Fibroblast of lung (primary cell): ENCODE measurements around the gene CACYBP. TPM values are rescaled to one million over a fixed set of nuclear protein-coding genes. Genes with fewer than 3 reads are reported as not detected.

Source experiments
- DNase-seq, 2 donors: peaks; one replicate each; pipeline versions ENCODE4 v3.0.0 to v3.0.0-alpha.2; 2010; ENCODE audit warnings: low read depth in 2 of 2
- H2AFZ ChIP-seq: 2 replicates; pipeline ENCODE4 v1.5.1; 2012; ENCODE audit warnings: low read length, control low read depth, inconsistent platforms
- H3K27ac ChIP-seq: 2 replicates; pipeline ENCODE4 v1.5.1; 2011; ENCODE audit warnings: low read length, control low read depth; ENCODE audit not compliant: insufficient read depth
- H3K27me3 ChIP-seq: 2 replicates; pipeline ENCODE4 v1.5.1; 2011; ENCODE audit warnings: mild to moderate bottlenecking, low read length; ENCODE audit not compliant: control insufficient read depth, insufficient read depth
- H3K36me3 ChIP-seq: 2 replicates; pipeline ENCODE4 v1.5.1; 2011; ENCODE audit warnings: low read length; ENCODE audit not compliant: control insufficient read depth, insufficient read depth
- H3K4me1 ChIP-seq: 2 replicates; pipeline ENCODE4 v1.5.1; 2011; ENCODE audit warnings: low read length; ENCODE audit not compliant: control insufficient read depth, insufficient read depth; ENCODE audit errors: extremely low read depth
- H3K4me2 ChIP-seq: 2 replicates; pipeline ENCODE4 v1.5.1; 2011; ENCODE audit warnings: low read length, control low read depth; ENCODE audit not compliant: insufficient read depth; ENCODE audit errors: extremely low read depth
- H3K4me3 ChIP-seq, 4 experiments: fragments of 200-600 bp in 1 of 4; sonication (generic) in 1 of 4; replicated peaks in 1 of 4; 2 replicates each; pipeline ENCODE4 v1.5.1; 2011 to 2016; ENCODE audit warnings: low read length in 4 of 4, low read depth in 3 of 4, mild to moderate bottlenecking in 3 of 4, control low read depth in 2 of 4, inconsistent platforms in 1 of 4, mixed read lengths in 1 of 4; ENCODE audit not compliant: insufficient read depth in 1 of 4; ENCODE audit errors: control extremely low read depth in 1 of 4
- H3K79me2 ChIP-seq: 2 replicates; pipeline ENCODE4 v1.5.1; 2012; ENCODE audit warnings: mild to moderate bottlenecking, low read length, inconsistent platforms; ENCODE audit not compliant: control insufficient read depth, insufficient read depth
- H3K9ac ChIP-seq: 2 replicates; pipeline ENCODE4 v1.5.1; 2011; ENCODE audit warnings: mild to moderate bottlenecking, low read length, control low read depth; ENCODE audit not compliant: insufficient read depth
- H3K9me3 ChIP-seq: 2 replicates; pipeline ENCODE4 v1.5.1; 2012; ENCODE audit warnings: low read depth, low read length; ENCODE audit not compliant: control insufficient read depth, insufficient read depth
- H4K20me1 ChIP-seq: 2 replicates; pipeline ENCODE4 v1.5.1; 2011; ENCODE audit warnings: low read length; ENCODE audit not compliant: control insufficient read depth, insufficient read depth; ENCODE audit errors: extremely low read depth
- CTCF ChIP-seq, 2 donors: IDR thresholded peaks in 1 of 2; conservative IDR thresholded peaks in 1 of 2; 1 replicate in 1 of 2; 2 replicates in 1 of 2; pipeline ENCODE4 v1.5.1; 2011 to 2012; ENCODE audit warnings: low read length in 2 of 2, control low read depth in 1 of 2, inconsistent platforms in 1 of 2, low read depth in 1 of 2, mild to moderate bottlenecking in 1 of 2
- EZH2 ChIP-seq: IDR thresholded peaks from 2 replicates; pipeline ENCODE4 v1.5.1; 2012; ENCODE audit warnings: low read length, control low read depth, mild to moderate bottlenecking; ENCODE audit errors: missing control alignments
- polyA plus RNA-seq, 2 donors: library from polyadenylated mRNA; depleted of rRNA in 1 of 2; stranded (reverse) in 1 of 2; unstranded in 1 of 2; fragments of >200 nt; gene quantifications; 2 replicates each; pipeline ENCODE4 v1.2.1, GENCODE V29; 2011 to 2012; ENCODE audit warnings: missing spikeins in 1 of 2
- total RNA-seq: library from RNA; depleted of rRNA; stranded (reverse); fragments of >200 nt; gene quantifications from 2 replicates; pipeline ENCODE4 v1.2.1, GENCODE V29; 2014

Gene CACYBP
- total and polyA plus RNA-seq, 2 donors (not counting 1 experiment from before 2014, with no cell fraction given), result 55.6 to 238 TPM

DNA sequence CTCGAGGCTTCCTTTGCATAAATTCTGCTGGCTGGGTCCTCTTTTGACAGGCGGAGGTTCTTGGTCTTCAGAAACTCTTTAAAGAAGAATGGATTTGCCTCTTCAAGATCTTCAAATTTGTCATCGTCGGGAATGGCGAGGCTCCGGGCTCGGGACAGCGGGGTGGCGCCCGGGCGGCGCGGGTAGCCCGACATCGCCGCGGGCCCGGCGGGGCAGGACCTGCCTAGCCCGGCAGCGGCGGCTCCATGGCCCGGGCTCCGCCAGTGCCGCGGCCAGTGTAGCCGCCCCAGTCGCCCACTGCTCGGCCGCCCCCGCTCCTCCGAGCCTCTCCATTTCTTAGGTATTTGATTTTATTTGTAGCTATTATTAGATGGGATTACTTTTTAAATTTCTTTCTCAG, 45.8 kb downstream of the CACYBP start:
- TF ChIP-seq EZH2, result no peak
- TF ChIP-seq CTCF (conservative IDR thresholded peaks at IDR 0.05 in 1 of 2, IDR thresholded peaks at IDR 0.05 in 1 of 2; ENCODE audit: low read depth in 1 of 2, low read length in 2 of 2), result no peak
- no peaks in the 10 kb centered on the region for H4K20me1 ChIP-seq
- H3K9ac ChIP-seq, result no peak overlapping the region
- H2AFZ ChIP-seq, result no peak overlapping the region
- no peak overlapping the region for H3K4me3 ChIP-seq
- no peak overlapping the region for H3K4me2 ChIP-seq
- H3K27ac ChIP-seq, result no peak overlapping the region
- H3K9me3 ChIP-seq, result no peaks in the 10 kb centered on the region
- H3K27me3 ChIP-seq, result no peaks in the 10 kb centered on the region
- H3K79me2 ChIP-seq, result no peaks in the 10 kb centered on the region
- no peaks in the 10 kb centered on the region for H3K4me1 ChIP-seq
- H3K36me3 ChIP-seq, result no peaks in the 10 kb centered on the region
- DNase-seq, result no peak

GRCh38 chr1:175050992-175051391, 51.2 kb downstream of the CACYBP start:
- DNase-seq, result no peak
- Histone ChIP-seq H4K20me1 (no peaks in the 10 kb centered on the region), H3K9ac (no peak overlapping the region), H3K36me3 (no peaks in the 10 kb centered on the region), H3K79me2 (no peaks in the 10 kb centered on the region), H3K27me3 (no peaks in the 10 kb centered on the region), H3K27ac (no peak overlapping the region), H2AFZ (no peak overlapping the region), H3K9me3 (no peaks in the 10 kb centered on the region), H3K4me2 (no peak overlapping the region), H3K4me1 (no peaks in the 10 kb centered on the region), H3K4me3 (no peak overlapping the region)
- no peak for TF ChIP-seq EZH2
- no peak for TF ChIP-seq CTCF (conservative IDR thresholded peaks at IDR 0.05 in 1 of 2, IDR thresholded peaks at IDR 0.05 in 1 of 2; ENCODE audit: low read depth in 1 of 2, low read length in 2 of 2)

DNA sequence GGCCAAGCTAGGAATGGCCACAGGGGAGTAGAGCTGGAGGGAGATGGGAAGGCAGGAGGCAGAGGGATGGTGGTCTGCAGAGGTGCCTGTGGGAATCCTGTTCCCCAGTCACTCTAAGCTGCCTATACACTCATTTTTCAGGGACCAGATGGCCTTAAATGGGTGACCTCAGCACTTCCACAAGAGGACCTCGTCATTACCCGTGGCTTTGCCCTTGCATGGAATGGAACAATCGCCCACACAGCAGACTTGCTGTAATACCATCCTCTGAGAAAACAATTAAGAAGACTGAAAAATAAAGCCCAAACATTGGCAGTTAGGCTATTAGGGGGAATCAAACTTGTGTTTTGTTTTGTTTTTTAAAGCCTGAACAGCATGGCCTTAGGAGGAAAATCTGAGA, 55.0 kb downstream of the CACYBP start:
- H3K4me3 ChIP-seq, result no peak overlapping the region
- no peak overlapping the region for H3K9ac ChIP-seq
- DNase-seq, result no peak

More for the DNA sequence above, 55.0 kb downstream of the CACYBP start:
- H3K4me2 ChIP-seq, result no peak overlapping the region
- no peak overlapping the region for H2AFZ ChIP-seq
- no peaks in the 10 kb centered on the region for H3K9me3 ChIP-seq
- TF ChIP-seq EZH2 (no peak), CTCF (conservative IDR thresholded peaks at IDR 0.05 in 1 of 2, IDR thresholded peaks at IDR 0.05 in 1 of 2; ENCODE audit: low read depth in 1 of 2, low read length in 2 of 2) (no peak)
- no peaks in the 10 kb centered on the region for H4K20me1 ChIP-seq
- no peaks in the 10 kb centered on the region for H3K4me1 ChIP-seq
- H3K27me3 ChIP-seq, result no peaks in the 10 kb centered on the region
- H3K79me2 ChIP-seq, result no peaks in the 10 kb centered on the region
- H3K36me3 ChIP-seq, result no peaks in the 10 kb centered on the region
- H3K27ac ChIP-seq, result no peak overlapping the region

Other genes starting within 250 kb of the CACYBP start
- gene MRPS14, start 23.5 kb downstream of the CACYBP start, total RNA-seq, result 31.3 and 39.5 TPM in 2 replicates
- 31.6 and 31.8 TPM in 2 replicates for gene MRPS14, start 23.5 kb downstream of the CACYBP start, polyA plus RNA-seq
- not detected in 2 replicates for gene TNN, start 67.9 kb downstream of the CACYBP start, total RNA-seq
- not detected in 2 replicates for gene TNN, start 67.9 kb downstream of the CACYBP start, polyA plus RNA-seq
- under 0.01 and 0.17 TPM in 2 replicates for gene KIAA0040, start 192.8 kb downstream of the CACYBP start, total RNA-seq
- 0.18 and 24.7 TPM in 2 replicates for gene KIAA0040, start 192.8 kb downstream of the CACYBP start, polyA plus RNA-seq